GM12878 (cell line): ENCODE measurements around the gene ERMARD. TPM values are rescaled to one million over a fixed set of nuclear protein-coding genes. Genes with fewer than 3 reads are reported as not detected.

ENCODE experiments used
- ATAC-seq: fragments of 200-7000 bp; cut with Tn5 transposase; 3 replicates; pipeline ENCODE4 v1.9.1; 2020; ENCODE audit warnings: mild to moderate bottlenecking, moderate library complexity
- BruUV-seq: library from RNA; stranded (reverse); fragments of 400-500 nt; replicated peaks from 2 replicates; lab custom pipeline; 2021; lab: Mats Ljungman, UMichigan
- CTCF ChIA-PET: fragments of 300-600 bp; sonication (Branson Sonifier 250); formaldehyde crosslinking; extraction: SDS; loops from one replicate; lab custom pipeline; 2021; ENCODE audit warnings: inconsistent platforms; lab: Yijun Ruan, JAX
- POLR2A ChIA-PET: fragments of 350-600 bp; formaldehyde crosslinking; extraction: SDS; loops from one replicate; lab custom pipeline; 2021; ENCODE audit warnings: inconsistent platforms; lab: Charles Lee
- RAD21 ChIA-PET: fragments of 300-600 bp; sonication (Branson Sonifier 250); formaldehyde crosslinking; loops from one replicate; lab custom pipeline; 2023; ENCODE audit warnings: antibody characterized with exemption; ENCODE audit not compliant: unreplicated experiment; lab: Charles Lee
- SMC1A ChIA-PET: fragments of 300-600 bp; sonication (Branson Sonifier 250); formaldehyde crosslinking; loops from one replicate; lab custom pipeline; 2023; ENCODE audit not compliant: unreplicated experiment, uncharacterized antibody; lab: Charles Lee
- DNase-seq: peaks from one replicate; pipeline ENCODE4 v3.0.0-alpha.2; 2011; ENCODE audit warnings: low read depth, low spot score
- FAIRE-seq: peaks from 3 replicates; lab custom pipeline; 2011; peaks lifted over from hg19 to GRCh38; lab: Jason Lieb, UNC
- H2AFZ ChIP-seq: 2 replicates; pipeline ENCODE4 v1.6.0; 2011; ENCODE audit warnings: low read depth, low read length, control low read depth; ENCODE audit not compliant: control insufficient read depth
- H3K27ac ChIP-seq: 2 replicates; pipeline ENCODE4 v1.5.1; 2011; ENCODE audit warnings: control low read depth; ENCODE audit not compliant: control insufficient read depth, insufficient read depth
- H3K27me3 ChIP-seq, 2 experiments: replicated peaks in 1 of 2; 2 replicates each; pipeline versions ENCODE4 v1.6.0 to v1.6.1; 2011; ENCODE audit warnings: low read length in 1 of 2; ENCODE audit not compliant: control insufficient read depth in 2 of 2, insufficient read depth in 2 of 2
- H3K36me3 ChIP-seq, 2 experiments: 2 replicates each; pipeline ENCODE4 v1.5.1; 2011; ENCODE audit warnings: low read length in 1 of 2; ENCODE audit not compliant: control insufficient read depth in 2 of 2, insufficient read depth in 2 of 2
- H3K4me1 ChIP-seq: 2 replicates; pipeline ENCODE4 v1.6.1; 2011; ENCODE audit warnings: mild to moderate bottlenecking, low read length, moderate library complexity, mixed read lengths; ENCODE audit not compliant: control insufficient read depth, insufficient read depth
- H3K4me2 ChIP-seq: 2 replicates; pipeline ENCODE4 v1.6.0; 2011; ENCODE audit warnings: control low read depth; ENCODE audit not compliant: control insufficient read depth, insufficient read depth
- H3K4me3 ChIP-seq: fragments of 200-600 bp; sonication (generic); 2 replicates; pipeline ENCODE4 v1.5.1; 2016
- H3K79me2 ChIP-seq: 2 replicates; pipeline ENCODE4 v1.6.0; 2011; ENCODE audit warnings: low read length; ENCODE audit not compliant: control insufficient read depth, insufficient read depth
- H3K9ac ChIP-seq: 2 replicates; pipeline ENCODE4 v1.8.0; 2011; ENCODE audit warnings: low read length, control low read depth, mixed read lengths; ENCODE audit not compliant: control insufficient read depth, insufficient read depth
- H3K9me3 ChIP-seq: replicated peaks from 3 replicates; pipeline ENCODE4 v1.5.1; 2011; ENCODE audit warnings: mild to moderate bottlenecking, low read length; ENCODE audit not compliant: control insufficient read depth, insufficient read depth
- H4K20me1 ChIP-seq: 2 replicates; pipeline ENCODE4 v1.6.0; 2011; ENCODE audit not compliant: control insufficient read depth, insufficient read depth
- CREM ChIP-seq: IDR thresholded peaks from 2 replicates; pipeline ENCODE4 v1.6.1; 2014; ENCODE audit warnings: antibody characterized with exemption, low read depth
- EED ChIP-seq: sonication (generic); IDR thresholded peaks from 2 replicates; pipeline ENCODE4 v1.6.1; 2016; ENCODE audit warnings: antibody characterized with exemption, low read depth
- EGR1 ChIP-seq, 2 experiments: IDR thresholded peaks; 1 replicate in 1 of 2; 2 replicates in 1 of 2; pipeline ENCODE4 v1.6.1; 2011 to 2012; ENCODE audit warnings: low read depth in 2 of 2, low read length in 2 of 2, borderline replicate concordance in 1 of 2, mild to moderate bottlenecking in 1 of 2, moderate library complexity in 1 of 2
- NBN ChIP-seq: fragments of 450-650 bp; IDR thresholded peaks from 2 replicates; pipeline ENCODE4 v1.6.1; 2016
- PML ChIP-seq: IDR thresholded peaks from 2 replicates; pipeline ENCODE4 v1.6.1; 2012; ENCODE audit warnings: low read length, inconsistent platforms
- POU2F2 ChIP-seq: IDR thresholded peaks from 3 replicates; pipeline ENCODE4 v1.6.1; 2011; ENCODE audit warnings: low read depth, mild to moderate bottlenecking, low read length, borderline replicate concordance
- SP1 ChIP-seq: IDR thresholded peaks from one replicate; pipeline ENCODE4 v1.6.1; 2011; ENCODE audit warnings: low read depth, low read length
- SPI1 ChIP-seq: IDR thresholded peaks from 2 replicates; pipeline ENCODE4 v1.6.1; 2011; ENCODE audit warnings: low read depth, mild to moderate bottlenecking, low read length, moderate library complexity, borderline replicate concordance; ENCODE audit not compliant: insufficient read depth
- TAF1 ChIP-seq: IDR thresholded peaks from 2 replicates; pipeline ENCODE4 v1.6.1; 2011; ENCODE audit warnings: mild to moderate bottlenecking, low read depth, low read length, borderline replicate concordance
- ZNF207 ChIP-seq: fragments of 450-650 bp; IDR thresholded peaks from 2 replicates; pipeline ENCODE4 v1.6.1; 2014; ENCODE audit warnings: antibody characterized with exemption, mild to moderate bottlenecking, borderline replicate concordance
- ZNF24 ChIP-seq: fragments of 450-650 bp; IDR thresholded peaks from 2 replicates; pipeline ENCODE4 v1.6.1; 2017; ENCODE audit warnings: antibody characterized with exemption, mild to moderate bottlenecking
- ZNF622 ChIP-seq: fragments of 450-650 bp; IDR thresholded peaks from 2 replicates; pipeline ENCODE4 v1.6.1; 2017; ENCODE audit warnings: mild to moderate bottlenecking, inconsistent platforms
- WGBS: methylation state at CpG from one replicate; pipeline ENCODE4 v1.1.6; 2016; ENCODE audit warnings: low lambda C conversion rate; ENCODE audit not compliant: insufficient replicate concordance, insufficient coverage; ENCODE audit errors: missing lambda C conversion rate; 5-methylcytosine and 5-hydroxymethylcytosine counted together
- in situ Hi-C: fragments of 300-500 bp; cut with MboI; formaldehyde crosslinking; loops from 9 replicates; pipeline ENCODE4 v1.14.3; 2018; ENCODE audit warnings: mixed read lengths
- intact Hi-C: fragments of 100-400 bp; cut with micrococcal nuclease; formaldehyde crosslinking; loops from one replicate; pipeline ENCODE4 v1.14.2; 2022; ENCODE audit not compliant: unreplicated experiment
- polyA plus RNA-seq, 11 experiments: library from polyadenylated mRNA; depleted of rRNA in 4 of 11; unstranded in 6 of 11; stranded (reverse) in 5 of 11; fragments of >200 nt; fragmentation: Nextera tagmentation in 4 of 11; fragmentation: Illumina TruSeq in 1 of 11; extraction: Ambion mirVana in 4 of 11; extraction: Trizol in 1 of 11; gene quantifications; 1 replicate in 1 of 11; 2 replicates in 10 of 11; pipeline versions ENCODE4 v1.2.1 to v1.2.3, GENCODE V29; 2011 to 2016; ENCODE audit warnings: inconsistent platforms in 2 of 11, missing spikeins in 2 of 11, low read depth in 1 of 11
- total RNA-seq, 4 experiments: library from RNA; depleted of rRNA in 3 of 4; stranded (reverse); fragments of >200 nt in 3 of 4; fragmentation: Illumina TruSeq in 1 of 4; extraction: Trizol in 1 of 4; gene quantifications; 2 replicates each; pipeline versions ENCODE4 v1.2.1 to v1.2.3, GENCODE V29; 2013 to 2021
- TF ChIP-seq, protein P1 (sequence below): IDR thresholded peaks from 2 replicates; pipeline ENCODE4 v1.6.1; 2011; ENCODE audit warnings: borderline replicate concordance, low read depth, mild to moderate bottlenecking, moderate library complexity, low read length; ENCODE audit not compliant: insufficient read depth, poor library complexity, severe bottlenecking

ERMARD gene
- total and polyA plus RNA-seq, 10 of the 15 experiments (the other 5 are each of a cell fraction or from before 2014, with no cell fraction given) = 24.4 to 63.3 (median 34.1) TPM

DNA sequence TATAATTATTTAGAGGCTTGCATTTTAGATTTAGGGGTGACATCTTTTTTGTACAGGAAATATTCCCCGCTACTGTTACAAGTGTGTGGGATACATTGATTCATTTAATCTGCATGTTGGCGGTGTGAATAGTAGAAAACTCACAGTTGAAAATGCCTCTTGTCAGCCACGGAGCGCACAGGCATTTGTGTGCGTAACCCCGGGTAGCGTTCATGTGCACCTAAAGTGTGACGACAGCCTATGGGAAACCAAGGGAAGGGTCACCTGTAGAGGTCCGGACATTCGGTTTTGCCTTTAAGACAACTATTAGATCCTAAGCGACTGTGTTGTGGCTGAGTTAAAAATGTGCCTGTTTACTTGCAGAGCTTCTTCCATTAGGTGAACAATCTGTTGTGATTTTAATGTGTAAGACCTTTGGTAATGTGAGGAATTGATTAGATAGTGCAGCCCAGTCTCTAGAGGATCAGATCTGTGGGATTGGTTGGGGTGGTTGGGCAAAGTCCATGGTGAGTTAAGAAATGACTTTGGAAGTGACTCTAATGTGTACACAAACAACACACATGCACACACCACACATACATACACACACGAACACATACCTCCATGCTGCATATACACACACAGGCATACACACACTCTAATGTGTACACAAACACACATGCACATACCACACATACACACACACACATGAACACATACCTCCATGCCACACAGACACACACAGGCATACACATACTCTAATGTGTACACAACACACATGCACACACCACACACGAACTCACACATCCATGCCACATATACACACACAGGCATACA is 15.7 kb downstream of the ERMARD start (continued):
- TF ChIP-seq PML = no peak

DNA sequence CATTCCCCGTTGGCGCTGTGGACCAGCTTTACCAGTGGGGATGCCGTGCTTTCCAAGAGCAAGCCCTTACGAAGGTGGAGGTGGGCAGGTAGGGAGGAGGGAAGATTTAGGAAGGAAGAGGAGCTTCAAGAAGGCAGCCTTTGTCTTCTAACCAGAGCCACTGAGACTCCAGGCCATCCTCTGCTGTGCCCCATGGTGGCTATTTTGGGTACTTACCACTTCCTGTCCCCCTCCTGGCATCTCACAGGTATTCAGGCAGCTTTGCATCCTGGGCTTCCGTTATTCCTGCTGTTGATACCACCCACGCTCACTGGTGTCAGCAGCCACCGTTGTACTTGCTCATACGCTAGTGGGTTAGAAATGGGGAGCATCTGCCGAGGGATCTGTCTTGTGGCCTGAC is 22.9 kb downstream of the ERMARD start:
- Histone ChIP-seq H3K9me3 (no peaks in the 10 kb centered on the region), H3K27ac (no peak overlapping the region), H3K27me3 (no peaks in the 10 kb centered on the region), H3K4me2 (no peak overlapping the region), H3K9ac (no peak overlapping the region), H3K36me3 (peaks cover 4 to 17% of the 10 kb centered on the region in 2 experiments; a peak in 3 of 4 replicates), H2AFZ (no peak overlapping the region), H3K4me3 (no peak overlapping the region), H3K79me2 (no peaks in the 10 kb centered on the region), H4K20me1 (no peaks in the 10 kb centered on the region), H3K4me1 (no peaks in the 10 kb centered on the region)
- ATAC-seq = no peak
- no peak for FAIRE-seq
- no peak for DNase-seq
- ChIA-PET SMC1A (no interaction called here), POLR2A (no interaction called here), RAD21 (no interaction called here), CTCF (no interaction called here)
- TF ChIP-seq, protein P1, sequence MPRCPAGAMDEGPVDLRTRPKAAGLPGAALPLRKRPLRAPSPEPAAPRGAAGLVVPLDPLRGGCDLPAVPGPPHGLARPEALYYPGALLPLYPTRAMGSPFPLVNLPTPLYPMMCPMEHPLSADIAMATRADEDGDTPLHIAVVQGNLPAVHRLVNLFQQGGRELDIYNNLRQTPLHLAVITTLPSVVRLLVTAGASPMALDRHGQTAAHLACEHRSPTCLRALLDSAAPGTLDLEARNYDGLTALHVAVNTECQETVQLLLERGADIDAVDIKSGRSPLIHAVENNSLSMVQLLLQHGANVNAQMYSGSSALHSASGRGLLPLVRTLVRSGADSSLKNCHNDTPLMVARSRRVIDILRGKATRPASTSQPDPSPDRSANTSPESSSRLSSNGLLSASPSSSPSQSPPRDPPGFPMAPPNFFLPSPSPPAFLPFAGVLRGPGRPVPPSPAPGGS = no peak
- TF ChIP-seq ZNF207 (no peak), EGR1 (IDR thresholded peaks at IDR 0.05; ENCODE audit: borderline replicate concordance in 1 of 2, low read depth in 2 of 2, low read length in 2 of 2) (no peak), POU2F2 (no peak), TAF1 (no peak), SPI1 (no peak), CREM (no peak), NBN (no peak), ZNF622 (no peak), EED (no peak), ZNF24 (no peak), SP1 (no peak)
- intact Hi-C loops = no loop called here
- 94% methylated on average over 9 of the region's 9 CpGs for WGBS
- in situ Hi-C loops = no loop called here
- no TSS peak for BruUV-seq
